Kidney tubule cell (primary cell): ENCODE results near the gene ACAP3.

Experiments
- DNase-seq: peaks from one replicate; pipeline ENCODE4 v3.0.0-alpha.2; 2018; ENCODE audit warnings: low spot score

The ACAP3 gene

DNA sequence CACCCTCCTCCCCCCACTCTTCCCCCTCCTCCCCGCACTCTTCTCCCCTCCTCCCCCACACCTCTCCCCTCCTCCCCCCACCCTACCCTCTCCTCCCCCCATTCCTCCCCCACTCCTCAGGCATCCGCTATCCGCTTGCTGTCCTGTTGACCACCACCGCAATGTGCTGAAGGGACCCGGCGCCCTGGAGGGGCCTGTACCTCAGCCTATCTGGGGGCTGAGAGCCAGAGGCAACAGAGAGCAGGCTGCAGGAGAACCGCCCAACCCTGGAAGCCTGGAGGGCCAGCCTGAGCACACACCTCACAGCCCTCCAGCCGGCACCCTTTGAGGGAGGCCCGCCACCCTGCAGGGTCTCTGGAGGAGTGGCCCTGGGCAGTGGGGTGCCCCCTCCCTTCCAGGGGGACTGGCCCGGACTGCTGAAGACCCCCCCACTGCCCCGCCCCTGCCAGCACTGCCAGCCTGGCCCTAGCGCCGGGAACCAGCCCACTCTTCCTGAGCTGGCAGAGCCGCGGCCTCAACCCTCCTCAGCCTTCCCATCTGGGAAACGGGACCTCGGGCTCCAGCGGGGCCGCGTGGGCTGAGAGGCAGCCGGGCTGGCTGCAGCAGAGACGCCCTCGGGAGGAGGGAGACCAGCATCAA is 62.4 kb downstream of the ACAP3 start:
- no peak for DNase-seq

DNA sequence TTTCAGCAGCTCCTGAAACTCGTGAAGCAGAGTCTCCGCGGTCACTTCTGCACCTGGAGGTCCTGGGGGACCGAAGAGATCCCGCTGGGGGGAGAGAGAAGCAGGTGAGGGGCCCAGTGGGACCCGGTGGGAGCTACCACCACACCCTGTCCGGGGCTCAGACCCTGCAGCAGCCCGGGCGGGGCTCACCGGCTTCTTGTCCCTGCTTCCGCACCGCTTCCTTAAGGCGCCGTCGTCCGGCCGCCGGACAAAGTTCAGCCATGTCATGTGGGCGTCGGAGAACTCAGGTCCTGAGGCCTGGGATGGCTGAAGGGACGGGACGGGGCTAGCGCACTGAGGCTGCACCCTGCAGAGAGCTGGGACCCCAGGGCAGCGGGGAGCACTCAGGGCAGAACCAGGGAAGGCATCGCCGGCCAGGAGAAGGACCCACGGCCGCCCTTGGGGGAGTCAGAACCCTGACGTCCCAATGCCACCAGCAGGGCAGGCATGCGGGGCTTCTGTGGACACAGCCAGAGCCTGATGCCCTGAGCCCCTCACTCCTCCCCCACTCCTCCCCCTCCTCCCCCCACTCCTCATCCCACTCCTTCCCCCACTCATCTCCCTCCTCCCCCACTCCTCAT is 63.4 kb downstream of the ACAP3 start:
- DNase-seq, result peak; percentile 25

DNA sequence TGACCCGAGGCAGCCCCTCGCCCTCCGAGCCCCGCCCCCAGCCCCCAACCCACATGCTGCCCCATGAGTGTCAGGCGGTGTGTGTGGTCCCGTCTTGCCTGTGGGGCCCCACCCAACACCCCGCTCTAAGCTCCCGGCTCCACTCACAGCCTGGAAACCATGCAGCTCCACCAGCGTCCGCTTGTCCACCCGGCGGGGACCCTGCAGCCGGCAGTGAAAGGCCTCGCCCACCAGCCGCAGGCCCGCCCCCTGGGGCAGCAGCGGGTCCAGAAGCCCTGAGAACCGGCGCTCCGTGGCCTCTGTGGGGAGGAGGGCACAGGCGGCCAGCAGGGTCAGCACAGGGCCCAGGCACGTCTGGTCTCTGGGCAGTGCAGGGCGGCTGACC is 63.9 kb downstream of the ACAP3 start:
- DNase-seq, result no peak

DNA sequence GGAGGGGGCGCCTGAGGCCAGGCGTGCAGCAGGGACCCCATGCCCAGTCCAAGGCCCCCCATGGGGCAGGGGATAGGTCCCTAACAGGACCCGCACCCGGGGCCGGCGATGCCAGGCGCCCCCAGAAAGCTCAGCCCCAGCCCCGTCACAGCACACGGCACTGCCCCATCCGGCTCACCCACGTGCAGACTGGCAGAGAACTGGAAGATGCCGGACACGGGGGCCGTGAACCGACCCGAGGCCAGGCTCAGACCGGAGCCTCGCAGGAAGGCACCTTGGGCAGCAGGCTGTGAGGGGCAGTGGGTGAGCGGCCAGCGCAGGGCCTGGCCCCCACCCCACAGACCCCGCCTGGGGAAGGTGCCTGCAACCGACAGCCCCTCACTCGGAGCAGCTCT is 64.5 kb downstream of the ACAP3 start:
- DNase-seq, result no peak

DNA sequence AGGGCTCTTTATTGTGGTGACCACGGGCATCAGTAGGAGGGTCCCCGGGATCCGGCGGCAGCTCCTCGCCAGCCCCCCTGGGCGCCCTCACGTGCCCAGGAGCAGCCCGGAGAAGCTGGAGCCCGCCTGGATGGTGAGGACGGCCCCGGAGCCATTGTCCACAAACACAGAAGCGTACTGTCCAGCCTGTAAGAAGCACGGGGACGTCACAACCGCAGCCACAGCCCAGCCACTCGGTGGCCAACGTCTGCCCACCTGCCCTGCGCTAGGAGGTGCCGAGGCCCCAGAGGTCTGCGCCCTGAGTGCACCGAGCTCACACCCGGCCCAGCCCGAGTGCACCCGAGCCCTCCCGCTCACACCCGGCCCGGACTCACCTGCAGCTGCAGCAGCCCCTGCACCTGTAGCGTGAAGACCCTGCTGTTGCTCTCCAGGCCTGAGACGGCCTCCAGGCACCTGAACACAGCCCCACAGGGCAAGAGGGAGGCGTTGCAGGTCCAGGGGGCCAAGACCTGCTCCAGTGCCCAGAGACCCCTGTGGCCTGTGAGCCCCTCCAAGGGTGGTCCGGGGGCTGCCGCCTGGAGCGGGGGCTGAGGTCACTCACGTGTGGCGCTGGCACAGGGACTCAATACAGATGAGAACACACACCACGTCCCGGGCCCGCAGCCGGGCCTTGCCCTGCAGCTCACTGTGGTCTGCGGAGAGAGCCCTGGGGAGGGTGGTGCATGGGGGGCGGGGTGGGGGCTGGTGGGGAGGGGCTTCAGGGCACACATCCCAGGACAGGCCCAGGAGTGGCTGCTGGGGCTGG is 65.1 kb downstream of the ACAP3 start:
- no peak for DNase-seq
